ENCODE data around the gene CHRDL2. TPM values are rescaled to one million over a fixed set of nuclear protein-coding genes. Genes with fewer than 3 reads are reported as not detected.

CHRDL2 gene
- total and polyA plus RNA-seq, 9 donors, result 0.22 to 12.3 (median 2.7) TPM; not detected in 4

GRCh38 chr11:74671520-74672196 lies 59.6 kb downstream of the CHRDL2 start:
- 78 to 85% (median 82%) methylated on average over 10 of the region's 10 CpGs for WGBS, 3 donors
- Histone ChIP-seq H3K4me1 (ENCODE audit: insufficient read depth) (peaks cover 11% of the 10 kb centered on the region), H3K27ac (peak overlapping the region in 1 of 2 donors; percentile 62), H3K9me3 (no peaks in the 10 kb centered on the region), H3K27me3 (no peaks in the 10 kb centered on the region), H3K4me3 (no peak overlapping the region), H3K36me3 (no peaks in the 10 kb centered on the region)
- intact Hi-C loops (cut with DNase I), result no loop called here
- no peak for TF ChIP-seq EP300 (IDR thresholded peaks at IDR 0.05)
- no peak for TF ChIP-seq CTCF (IDR thresholded peaks at IDR 0.05)
- TF ChIP-seq POLR2A (IDR thresholded peaks at IDR 0.05), result no peak
- no peak for DNase-seq

GRCh38 chr11:74670171-74670570 lies 61.1 kb downstream of the CHRDL2 start:
- no peak overlapping the region for H3K4me3 ChIP-seq
- intact Hi-C loops (cut with DNase I), result no loop called here
- no peaks in the 10 kb centered on the region for H3K27me3 ChIP-seq
- H3K27ac ChIP-seq, result no peak overlapping the region
- H3K36me3 ChIP-seq, result no peaks in the 10 kb centered on the region
- WGBS, 3 donors, result 96 to 98% (median 98%) methylated on average over 7 of the region's 7 CpGs
- no peaks in the 10 kb centered on the region for H3K9me3 ChIP-seq
- no peak for DNase-seq
- TF ChIP-seq EP300 (IDR thresholded peaks at IDR 0.05) (no peak), POLR2A (IDR thresholded peaks at IDR 0.05) (no peak), CTCF (IDR thresholded peaks at IDR 0.05) (no peak)
- H3K4me1 ChIP-seq (ENCODE audit: insufficient read depth), result peaks cover 11% of the 10 kb centered on the region

- no peaks in the 10 kb centered on the region for H3K9me3 ChIP-seq
- intact Hi-C loops (cut with DNase I), result no loop called here
- no peak for DNase-seq
- TF ChIP-seq CTCF (IDR thresholded peaks at IDR 0.05) (no peak), POLR2A (IDR thresholded peaks at IDR 0.05) (no peak), EP300 (IDR thresholded peaks at IDR 0.05) (no peak)
- peaks cover 11% of the 10 kb centered on the region for H3K4me1 ChIP-seq (ENCODE audit: insufficient read depth)
- H3K4me3 ChIP-seq, result no peak overlapping the region
- WGBS, 3 donors, result 87 to 90% (median 89%) methylated on average over 17 of the region's 17 CpGs
- H3K36me3 ChIP-seq, result no peaks in the 10 kb centered on the region
- H3K27ac ChIP-seq, result no peak overlapping the region
- no peaks in the 10 kb centered on the region for H3K27me3 ChIP-seq
These were observed 61.7 kb downstream of the CHRDL2 start for GRCh38 chr11:74669211-74670160.

GRCh38 chr11:74663315-74663714 lies 67.9 kb downstream of the CHRDL2 start:
- no peak overlapping the region for H3K4me3 ChIP-seq
- no peak overlapping the region for H3K27ac ChIP-seq
- no peaks in the 10 kb centered on the region for H3K4me1 ChIP-seq (ENCODE audit: insufficient read depth)
- intact Hi-C loops (cut with DNase I), result no loop called here
- H3K36me3 ChIP-seq, result no peaks in the 10 kb centered on the region
- no peak for DNase-seq
- TF ChIP-seq CTCF (IDR thresholded peaks at IDR 0.05), result no peak
- TF ChIP-seq EP300 (IDR thresholded peaks at IDR 0.05), result no peak
- TF ChIP-seq POLR2A (IDR thresholded peaks at IDR 0.05), result no peak
- no peaks in the 10 kb centered on the region for H3K9me3 ChIP-seq
- 76 to 91% (median 76%) methylated on average over 1 of the region's 1 CpG for WGBS, 3 donors
- no peaks in the 10 kb centered on the region for H3K27me3 ChIP-seq

All from ovary (tissue), 9 donors.